GM21723 (cell line): ENCODE measurements around the gene ADIPOR2.

Experiments
- ATAC-seq: cut with Tn5 transposase; IDR thresholded peaks from one replicate; pipeline ENCODE4 v1.9.1; 2021; ENCODE audit warnings: mild to moderate bottlenecking, moderate library complexity; ENCODE audit not compliant: unreplicated experiment

ADIPOR2 gene

GRCh38 chr12:1826867-1827705 lies 136.2 kb downstream of the ADIPOR2 start:
- ATAC-seq, result no peak

DNA sequence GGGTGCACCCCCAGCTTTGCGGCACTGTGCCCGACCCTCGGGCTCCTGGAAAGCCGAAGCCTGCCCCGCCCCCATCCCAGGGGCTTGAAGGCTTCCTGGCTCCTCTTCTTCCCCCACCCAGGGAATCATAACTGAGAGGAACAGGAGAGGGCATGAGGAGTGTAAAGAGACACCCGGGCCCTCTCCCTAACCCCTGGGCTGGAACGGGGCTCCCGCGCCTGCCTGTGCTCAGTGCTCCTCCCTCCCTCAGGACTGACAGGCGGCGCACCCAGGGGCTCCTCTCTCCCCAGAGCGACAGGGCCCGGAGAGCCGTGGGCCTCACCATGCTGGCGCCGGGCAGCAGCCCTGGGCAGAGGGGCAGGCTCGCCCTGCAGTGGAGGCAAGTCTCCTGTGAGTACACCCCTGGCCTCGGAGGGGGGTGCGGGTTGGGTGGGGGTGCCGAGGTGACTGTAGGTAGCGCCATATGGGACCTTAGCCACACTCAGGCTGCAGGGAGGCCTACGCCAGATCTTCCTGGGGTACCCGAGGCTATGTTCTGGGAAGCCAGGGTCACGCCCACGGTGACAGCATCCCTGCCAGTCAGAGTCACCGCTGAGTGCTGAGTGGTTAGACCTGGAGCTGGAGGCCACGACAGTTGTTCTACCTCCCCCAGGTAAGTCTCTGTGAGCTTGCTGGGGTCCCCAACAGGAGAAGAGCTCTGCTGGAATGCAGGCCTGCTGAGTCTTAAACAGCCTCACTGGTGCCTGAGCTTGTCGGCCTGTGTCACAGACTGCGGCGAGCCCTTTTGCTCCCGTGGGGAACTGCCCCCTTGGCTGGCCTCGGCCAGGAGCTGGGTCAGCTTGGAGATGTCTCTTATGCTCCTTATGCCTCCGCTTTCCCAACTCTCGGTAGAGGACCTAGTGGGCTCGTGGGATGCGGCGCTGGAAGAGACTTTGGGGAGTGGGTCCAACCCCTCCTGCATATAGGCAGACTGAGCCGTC lies 137.2 kb downstream of the ADIPOR2 start:
- ATAC-seq, result no peak

DNA sequence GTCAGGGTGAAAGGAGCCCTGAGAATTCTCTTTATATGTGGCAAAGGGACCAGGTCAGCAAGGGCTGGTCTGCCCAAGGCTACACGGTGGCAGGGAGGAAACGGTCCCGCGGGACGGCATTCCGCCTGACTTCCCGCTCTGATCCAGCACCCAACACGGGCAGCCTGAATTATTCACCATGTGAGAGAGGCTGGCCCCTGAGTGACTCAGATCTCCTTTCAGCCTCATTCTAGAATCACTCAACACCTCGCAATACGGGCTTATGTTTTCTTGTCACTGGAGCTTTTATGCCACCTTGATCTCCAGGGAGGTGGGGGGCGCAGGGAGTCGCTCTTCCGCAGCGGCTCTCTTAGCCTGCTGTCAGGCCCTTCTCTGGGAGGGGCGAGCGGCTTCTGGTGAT lies 138.0 kb downstream of the ADIPOR2 start:
- ATAC-seq, result no peak

DNA sequence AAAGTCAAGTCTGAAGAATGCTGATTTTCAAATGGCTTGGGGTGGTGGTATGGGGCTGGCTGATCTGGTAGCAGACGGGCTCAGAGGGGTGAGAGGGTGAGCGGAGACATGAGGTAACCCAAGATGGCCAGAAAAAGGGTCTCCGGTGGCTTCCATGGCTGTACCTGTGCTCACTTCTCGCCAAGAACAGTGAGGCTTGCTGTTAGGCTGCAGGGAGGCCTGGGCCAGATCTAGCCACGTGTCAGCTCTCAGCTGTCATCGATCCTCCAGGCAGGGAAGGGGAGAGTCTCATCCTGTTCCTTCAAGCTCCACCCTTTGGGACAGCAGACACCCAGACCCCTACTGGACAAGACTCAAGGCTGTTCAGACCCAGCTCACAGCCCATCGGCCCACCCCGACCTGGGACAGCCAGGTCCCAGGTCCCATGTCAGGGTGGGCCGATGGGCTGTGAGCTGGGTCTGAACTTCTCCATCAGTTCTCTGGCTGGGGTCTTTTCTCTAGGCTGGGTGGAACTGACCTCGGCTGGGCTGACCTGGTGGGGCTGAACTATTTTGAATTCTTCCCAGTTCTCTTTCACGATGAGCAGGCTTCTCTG lies 138.5 kb downstream of the ADIPOR2 start:
- ATAC-seq, result no peak

DNA sequence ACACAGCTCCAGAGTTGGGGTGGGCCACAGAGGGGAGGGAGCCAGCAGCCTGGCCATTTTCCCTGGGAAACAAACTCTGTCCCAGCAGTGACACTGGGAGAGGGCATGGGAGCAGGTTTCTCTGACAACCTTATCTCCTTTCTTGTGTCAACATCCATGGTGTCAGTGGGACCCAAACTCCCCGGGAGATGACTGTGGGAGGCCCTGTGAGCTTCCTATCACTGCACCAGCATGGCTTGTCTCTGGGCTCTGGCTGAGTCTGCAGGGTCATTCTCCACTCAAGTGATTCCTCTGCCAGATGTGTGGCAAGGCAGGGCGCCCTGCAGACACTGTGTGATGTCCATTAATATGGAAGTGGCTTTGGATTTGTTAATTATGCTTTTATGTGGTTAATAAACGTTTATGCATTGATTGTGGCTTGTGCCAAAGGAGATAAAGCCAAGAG lies 139.6 kb downstream of the ADIPOR2 start:
- ATAC-seq, result no peak

DNA sequence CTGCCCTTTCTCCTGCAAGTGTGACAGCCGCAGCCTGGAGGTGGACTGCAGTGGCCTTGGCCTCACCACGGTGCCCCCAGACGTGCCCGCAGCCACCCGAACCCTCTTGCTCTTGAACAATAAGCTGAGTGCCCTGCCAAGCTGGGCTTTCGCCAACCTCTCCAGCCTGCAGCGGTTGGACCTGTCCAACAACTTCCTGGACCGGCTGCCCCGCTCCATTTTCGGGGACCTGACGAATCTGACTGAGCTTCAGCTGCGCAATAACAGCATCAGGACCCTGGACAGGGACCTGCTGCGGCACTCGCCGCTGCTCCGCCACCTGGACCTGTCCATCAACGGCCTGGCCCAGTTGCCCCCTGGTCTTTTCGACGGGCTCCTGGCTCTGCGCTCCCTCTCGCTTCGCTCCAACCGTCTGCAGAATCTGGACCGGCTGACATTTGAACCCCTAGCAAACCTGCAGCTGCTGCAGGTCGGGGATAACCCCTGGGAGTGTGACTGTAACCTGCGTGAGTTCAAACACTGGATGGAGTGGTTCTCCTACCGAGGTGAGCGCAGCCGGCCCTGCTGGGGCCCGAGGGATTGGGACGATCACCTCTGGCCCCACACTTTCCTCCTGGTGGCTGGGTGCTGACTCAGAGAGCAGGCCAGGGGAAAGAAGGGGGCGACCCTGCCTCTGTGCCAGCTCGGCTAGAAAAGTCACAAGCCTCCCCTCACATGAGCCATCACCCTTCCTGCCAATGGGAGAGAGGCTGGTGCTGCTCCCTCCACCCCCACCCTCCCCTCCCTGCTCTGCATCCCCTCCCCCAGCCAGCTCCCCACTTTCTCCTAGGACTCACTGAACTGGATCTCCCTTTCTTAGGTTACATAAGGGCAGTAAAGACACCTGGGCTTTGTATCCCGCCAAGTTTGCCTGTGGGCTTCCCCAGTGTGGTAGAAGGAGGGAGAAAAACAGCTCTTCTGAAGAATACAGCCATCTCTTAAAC lies 140.4 kb downstream of the ADIPOR2 start:
- no peak for ATAC-seq

- ATAC-seq, result no peak
Observed at GRCh38 chr12:1832801-1833595, 142.1 kb downstream of the ADIPOR2 start.

GRCh38 chr12:1833596-1834028 lies 142.7 kb downstream of the ADIPOR2 start:
- ATAC-seq, result no peak

GRCh38 chr12:1834186-1834925 lies 143.5 kb downstream of the ADIPOR2 start:
- no peak for ATAC-seq

DNA sequence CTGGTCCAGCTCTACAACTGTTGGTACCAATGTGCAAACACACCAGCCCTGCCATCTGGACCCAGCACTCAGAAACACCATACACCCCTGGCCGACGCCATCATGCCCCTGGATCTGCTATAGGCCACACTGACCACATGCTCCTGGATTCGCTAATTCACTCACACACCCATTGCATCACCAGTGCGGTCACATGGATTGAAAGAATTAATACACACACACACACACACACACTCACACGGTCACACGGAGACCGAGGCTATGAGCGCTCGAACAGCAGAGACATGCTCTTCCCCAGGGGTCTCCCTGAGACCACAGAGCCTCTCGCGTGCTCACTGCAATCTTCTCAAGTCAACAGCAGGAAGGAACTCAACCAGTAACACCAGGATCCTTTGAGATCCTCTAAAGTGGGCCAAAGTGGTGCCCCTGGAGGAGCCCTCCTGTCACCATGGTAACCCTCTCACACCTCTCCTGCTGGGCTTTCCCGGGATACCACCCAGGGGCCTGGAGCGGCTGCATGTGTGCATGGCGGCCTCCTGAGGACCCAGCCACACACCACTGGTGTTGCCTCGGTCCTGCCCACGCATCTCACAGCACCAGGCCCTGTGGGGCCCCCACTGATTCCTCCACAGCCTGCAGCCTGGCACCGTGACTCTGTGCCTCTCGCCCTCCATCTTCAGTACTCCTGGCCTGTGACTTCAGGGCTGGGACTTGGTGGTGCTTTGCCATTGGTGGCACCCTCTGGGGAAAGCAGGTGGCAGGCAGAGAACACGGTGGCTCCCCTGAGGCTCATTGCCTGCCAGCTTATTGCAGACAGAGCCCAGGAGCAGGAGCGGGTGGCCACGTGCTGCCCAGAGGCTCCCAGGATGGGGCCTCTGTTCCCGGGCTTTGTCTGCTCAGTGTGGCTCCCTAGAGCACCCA lies 144.6 kb downstream of the ADIPOR2 start:
- no peak for ATAC-seq

DNA sequence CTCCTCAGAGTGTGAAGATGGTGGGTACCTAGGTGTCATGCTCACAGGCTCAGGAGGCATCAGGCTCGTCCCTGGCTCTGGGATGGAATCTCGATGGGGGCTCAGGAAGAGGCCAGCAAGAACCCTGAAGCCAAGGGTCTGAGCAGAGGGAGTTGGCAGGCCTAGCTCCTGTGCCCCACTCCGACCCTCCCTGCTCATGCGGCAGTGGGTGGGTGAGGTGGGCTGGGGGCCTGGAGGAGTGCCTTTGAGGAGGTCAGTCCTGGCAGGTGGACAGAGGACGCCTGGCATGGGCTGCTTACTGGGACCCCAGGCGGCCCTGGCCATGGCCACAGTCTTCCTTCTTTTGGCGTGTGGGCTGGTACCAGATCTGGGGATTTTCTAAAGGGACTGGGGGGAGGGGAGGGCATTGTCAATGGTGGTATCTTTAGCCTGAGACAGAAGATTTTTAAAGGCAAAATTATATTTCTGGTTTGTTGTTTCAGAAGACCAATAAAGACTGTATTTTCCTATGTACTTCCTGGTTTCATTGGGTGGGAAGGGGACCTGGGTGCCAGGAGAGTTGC lies 145.5 kb downstream of the ADIPOR2 start:
- no peak for ATAC-seq

- no peak for ATAC-seq
Observed at GRCh38 chr12:1836854-1837421, 146.1 kb downstream of the ADIPOR2 start.

DNA sequence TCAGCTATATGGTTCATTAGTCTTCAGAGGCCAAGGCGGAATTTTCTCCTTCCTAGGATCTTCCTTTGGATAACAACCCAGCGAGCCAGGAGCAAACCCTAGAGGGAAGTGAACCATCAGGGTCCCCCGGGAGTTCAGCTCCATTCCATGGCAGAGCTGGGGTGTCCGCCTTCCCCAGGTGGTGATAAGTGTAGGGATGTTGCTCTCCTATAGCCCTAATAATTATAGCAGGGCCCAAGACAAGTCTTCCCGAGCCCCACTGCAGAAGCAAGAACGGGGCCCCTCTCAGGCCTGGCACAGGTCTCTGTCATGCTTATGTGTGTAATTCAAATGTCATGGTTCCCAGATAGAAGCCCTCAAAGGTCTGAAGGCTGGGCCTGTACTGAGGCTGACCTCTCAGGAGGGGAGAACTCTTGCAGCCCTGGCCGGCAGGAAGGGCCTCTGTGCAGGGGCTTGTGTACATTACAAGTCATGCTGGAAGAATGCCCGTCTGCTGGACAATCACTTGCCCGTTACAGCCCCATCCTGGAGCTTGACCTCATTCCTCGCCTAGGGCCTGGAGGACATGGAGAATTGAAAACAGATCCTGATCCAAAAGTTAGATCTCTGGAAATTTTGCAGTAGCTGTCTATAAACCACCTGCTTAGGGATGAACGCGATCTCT lies 146.8 kb downstream of the ADIPOR2 start:
- ATAC-seq, result no peak
